ENCODE results near the gene TNS3.

DNA sequence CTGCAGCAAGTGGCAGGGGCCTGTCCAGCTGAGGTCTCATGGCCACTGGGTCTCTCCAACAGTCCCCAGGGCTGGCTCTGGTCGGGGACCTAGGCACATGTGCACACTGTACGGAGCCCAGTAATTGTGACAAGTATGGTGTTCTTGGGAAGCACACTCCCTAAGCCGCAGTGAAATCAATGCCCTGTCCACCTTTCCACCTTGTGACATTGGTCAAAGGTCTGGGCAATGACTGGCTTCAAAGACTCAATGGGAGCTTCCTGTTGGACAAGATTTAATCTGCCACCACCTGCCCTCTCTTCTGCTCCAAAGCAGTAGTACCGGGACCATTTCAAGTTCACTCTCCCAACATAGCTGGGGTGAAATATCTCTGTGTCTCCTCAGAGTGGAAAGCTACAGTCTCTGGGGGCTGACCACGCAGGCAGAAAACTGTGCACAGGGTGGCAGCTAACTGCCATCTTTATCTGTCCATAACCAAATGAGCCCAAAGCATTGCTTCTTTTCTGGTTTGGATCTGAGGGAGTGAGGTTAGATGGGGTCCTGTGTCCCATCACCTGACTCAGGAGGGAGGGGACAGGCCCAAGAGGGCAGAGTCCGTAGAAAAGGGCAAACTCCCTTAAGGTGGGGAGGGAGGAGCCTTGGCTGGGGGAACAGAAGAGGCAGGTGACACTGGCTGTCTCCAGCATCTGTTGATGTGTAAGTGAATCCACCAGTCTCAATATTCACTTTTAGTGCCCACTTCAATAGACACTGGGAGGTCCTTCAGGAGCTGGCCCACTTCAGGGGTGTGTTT is 307.7 kb downstream of the TNS3 start:
- TF ChIP-seq, protein P1, sequence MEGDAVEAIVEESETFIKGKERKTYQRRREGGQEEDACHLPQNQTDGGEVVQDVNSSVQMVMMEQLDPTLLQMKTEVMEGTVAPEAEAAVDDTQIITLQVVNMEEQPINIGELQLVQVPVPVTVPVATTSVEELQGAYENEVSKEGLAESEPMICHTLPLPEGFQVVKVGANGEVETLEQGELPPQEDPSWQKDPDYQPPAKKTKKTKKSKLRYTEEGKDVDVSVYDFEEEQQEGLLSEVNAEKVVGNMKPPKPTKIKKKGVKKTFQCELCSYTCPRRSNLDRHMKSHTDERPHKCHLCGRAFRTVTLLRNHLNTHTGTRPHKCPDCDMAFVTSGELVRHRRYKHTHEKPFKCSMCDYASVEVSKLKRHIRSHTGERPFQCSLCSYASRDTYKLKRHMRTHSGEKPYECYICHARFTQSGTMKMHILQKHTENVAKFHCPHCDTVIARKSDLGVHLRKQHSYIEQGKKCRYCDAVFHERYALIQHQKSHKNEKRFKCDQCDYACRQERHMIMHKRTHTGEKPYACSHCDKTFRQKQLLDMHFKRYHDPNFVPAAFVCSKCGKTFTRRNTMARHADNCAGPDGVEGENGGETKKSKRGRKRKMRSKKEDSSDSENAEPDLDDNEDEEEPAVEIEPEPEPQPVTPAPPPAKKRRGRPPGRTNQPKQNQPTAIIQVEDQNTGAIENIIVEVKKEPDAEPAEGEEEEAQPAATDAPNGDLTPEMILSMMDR (IDR thresholded peaks at IDR 0.05) = no peak
- TF ChIP-seq POLR2A (IDR thresholded peaks at IDR 0.05) = no peak

All from uterus (tissue), 2 donors.